ENCODE measurements around the gene VGLL4. TPM values are rescaled to one million over a fixed set of nuclear protein-coding genes. Genes with fewer than 3 reads are reported as not detected.

VGLL4 gene
- total RNA-seq, 2 donors from 2014 or later, result 87.2 to 203 TPM

GRCh38 chr3:11554236-11554610, 89.5 kb downstream of the VGLL4 start:
- TF ChIP-seq POLR2AphosphoS5 (IDR thresholded peaks at IDR 0.05) (no peak), POLR2A (IDR thresholded peaks at IDR 0.05) (no peak), CTCF (IDR thresholded peaks at IDR 0.05) (no peak)
- Histone ChIP-seq H3K4me3 (no peak overlapping the region), H3K27me3 (replicated peaks; ENCODE audit: insufficient read depth) (no peaks in the 10 kb centered on the region), H3K9me3 (no peaks in the 10 kb centered on the region), H3K27ac (peak overlapping the region; percentile 63 to 70), H3K4me1 (replicated peaks) (peaks cover 24% of the 10 kb centered on the region), H3K36me3 (no peaks in the 10 kb centered on the region)
- DNase-seq (ENCODE audit: low spot score), result no peak
- intact Hi-C loops (cut with DNase I), result no loop called here
- WGBS, result 78% methylated on average over 3 of the region's 3 CpGs

GRCh38 chr3:11553436-11554235, 90.1 kb downstream of the VGLL4 start:
- Histone ChIP-seq H3K27me3 (replicated peaks; ENCODE audit: insufficient read depth) (no peaks in the 10 kb centered on the region), H3K9me3 (no peaks in the 10 kb centered on the region), H3K4me1 (replicated peaks) (peaks cover 24% of the 10 kb centered on the region), H3K36me3 (no peaks in the 10 kb centered on the region), H3K4me3 (no peak overlapping the region), H3K27ac (peak overlapping the region; percentile 63 to 70)
- 42% methylated on average over 17 of the region's 17 CpGs for WGBS
- DNase-seq (ENCODE audit: low spot score), result peak; percentile 78
- intact Hi-C loops (cut with DNase I), result no loop called here
- TF ChIP-seq POLR2AphosphoS5 (IDR thresholded peaks at IDR 0.05) (peak; percentile 89), CTCF (IDR thresholded peaks at IDR 0.05) (no peak)

GRCh38 chr3:11552289-11553264, 91.1 kb downstream of the VGLL4 start:
- Histone ChIP-seq H3K9me3 (no peaks in the 10 kb centered on the region), H3K4me1 (replicated peaks) (peaks cover 24% of the 10 kb centered on the region), H3K27me3 (replicated peaks; ENCODE audit: insufficient read depth) (no peaks in the 10 kb centered on the region), H3K27ac (peak overlapping the region; percentile 63 to 70), H3K4me3 (no peak overlapping the region), H3K36me3 (no peaks in the 10 kb centered on the region)
- intact Hi-C loops (cut with DNase I), result no loop called here
- 91% methylated on average over 16 of the region's 16 CpGs for whole genome bisulfite sequencing
- no peak for DNase-seq (ENCODE audit: low spot score)
- TF ChIP-seq CTCF (IDR thresholded peaks at IDR 0.05) (no peak), POLR2A (IDR thresholded peaks at IDR 0.05) (no peak), POLR2AphosphoS5 (IDR thresholded peaks at IDR 0.05) (no peak)

- Histone ChIP-seq H3K27ac (no peak overlapping the region), H3K4me3 (no peak overlapping the region), H3K4me1 (replicated peaks) (peaks cover 18% of the 10 kb centered on the region), H3K9me3 (no peaks in the 10 kb centered on the region), H3K27me3 (replicated peaks; ENCODE audit: insufficient read depth) (no peaks in the 10 kb centered on the region), H3K36me3 (no peaks in the 10 kb centered on the region)
- intact Hi-C loops (cut with DNase I), result no loop called here
- no peak for TF ChIP-seq CTCF (IDR thresholded peaks at IDR 0.05)
- no peak for TF ChIP-seq POLR2A (IDR thresholded peaks at IDR 0.05)
- TF ChIP-seq POLR2AphosphoS5 (IDR thresholded peaks at IDR 0.05), result no peak
- 66% methylated on average over 17 of the region's 17 CpGs for WGBS
- no peak for DNase-seq (ENCODE audit: low spot score)
Observed at GRCh38 chr3:11551036-11551435, 92.7 kb downstream of the VGLL4 start.

Data from prostate gland (tissue), 2 donors.